HG02973 (cell line): ENCODE results near the gene GRHPR.
"Not testable (repeated sequence)": the region's sequence is repeated elsewhere in the genome, so short reads cannot be mapped to it uniquely, and the experiment has no call there.

Source experiments
- ATAC-seq: cut with Tn5 transposase; IDR thresholded peaks from one replicate; pipeline ENCODE4 v1.9.1; 2021; ENCODE audit warnings: moderate library complexity; ENCODE audit not compliant: unreplicated experiment

The GRHPR gene

GRCh38 chr9:37420271-37421215 is 2.0 kb upstream of the GRHPR start:
- no peak for ATAC-seq

- ATAC-seq = no peak
Observed at GRCh38 chr9:37421914-37422288, 595 bp upstream of the GRHPR start.

- no peak for ATAC-seq
Observed at GRCh38 chr9:37423508-37423907, 1.0 kb downstream of the GRHPR start.

- no peak for ATAC-seq
Observed at GRCh38 chr9:37424204-37424685, 1.7 kb downstream of the GRHPR start.

- ATAC-seq = no peak
Observed at GRCh38 chr9:37424686-37425297, 2.3 kb downstream of the GRHPR start.

GRCh38 chr9:37425298-37425752 is 2.8 kb downstream of the GRHPR start:
- no peak for ATAC-seq

- ATAC-seq = not testable (repeated sequence)
Observed at GRCh38 chr9:37426431-37426830, 3.9 kb downstream of the GRHPR start.

- no peak for ATAC-seq
Observed at GRCh38 chr9:37426846-37427245, 4.3 kb downstream of the GRHPR start.

GRCh38 chr9:37428345-37428744 is 5.8 kb downstream of the GRHPR start:
- no peak for ATAC-seq

- no peak for ATAC-seq
Observed at GRCh38 chr9:37429441-37430285, 7.2 kb downstream of the GRHPR start.

GRCh38 chr9:37430841-37431597 is 8.5 kb downstream of the GRHPR start:
- ATAC-seq = no peak

GRCh38 chr9:37432020-37432419 is 9.5 kb downstream of the GRHPR start:
- ATAC-seq = no peak

GRCh38 chr9:37433867-37434371 is 11.4 kb downstream of the GRHPR start:
- no peak for ATAC-seq

GRCh38 chr9:37436540-37436939 is 14.0 kb downstream of the GRHPR start:
- ATAC-seq = no peak

- ATAC-seq = no peak
Observed at GRCh38 chr9:37437010-37437409, 14.5 kb downstream of the GRHPR start.

GRCh38 chr9:37437621-37438020 is 15.1 kb downstream of the GRHPR start:
- ATAC-seq = no peak

- no peak for ATAC-seq
Observed at GRCh38 chr9:37438359-37438758, 15.9 kb downstream of the GRHPR start.

- no peak for ATAC-seq
Observed at GRCh38 chr9:37441776-37442370, 19.4 kb downstream of the GRHPR start.

- ATAC-seq = no peak
Observed at GRCh38 chr9:37442556-37442955, 20.1 kb downstream of the GRHPR start.

GRCh38 chr9:37443566-37443965 is 21.1 kb downstream of the GRHPR start:
- no peak for ATAC-seq
